GM23338 (cell line): Measurements from ENCODE around the gene SRCAP.

Source experiments
- CREB1 ChIP-seq: fragments of 250-450 bp; sonication (Bioruptor Pico); IDR thresholded peaks from 2 replicates; pipeline ENCODE4 v1.5.0; 2020; ENCODE audit warnings: low read depth, mild to moderate bottlenecking, moderate library complexity
- ETS1 ChIP-seq: IDR thresholded peaks from 2 replicates; pipeline ENCODE4 v1.6.1; 2016; ENCODE audit warnings: antibody characterized with exemption
- EZH2phosphoT487 ChIP-seq: fragments of 200-600 bp; sonication (generic); IDR thresholded peaks from one replicate; pipeline ENCODE4 v1.8.1; 2018; ENCODE audit warnings: antibody characterized with exemption; ENCODE audit not compliant: unreplicated experiment
- NANOG ChIP-seq: IDR thresholded peaks from 2 replicates; pipeline ENCODE4 v1.6.1; 2016; ENCODE audit warnings: antibody characterized with exemption, borderline replicate concordance
- POLR2AphosphoS5 ChIP-seq: IDR thresholded peaks from 2 replicates; pipeline ENCODE4 v1.6.1; 2016; ENCODE audit warnings: antibody characterized with exemption, low read depth
- REST ChIP-seq: IDR thresholded peaks from one replicate; pipeline ENCODE4 v1.6.1; 2018; ENCODE audit warnings: antibody characterized with exemption; ENCODE audit not compliant: unreplicated experiment
- STAT1 ChIP-seq: IDR thresholded peaks from one replicate; pipeline ENCODE4 v1.6.1; 2016; ENCODE audit warnings: antibody characterized with exemption; ENCODE audit not compliant: unreplicated experiment
- TF ChIP-seq, protein P1 (sequence below), 2 experiments: fragments of 200-600 bp in 1 of 2; sonication (generic) in 1 of 2; conservative IDR thresholded peaks; 2 replicates each; pipeline versions ENCODE4 v1.5.1 to v1.6.1; 2016 to 2017; ENCODE audit warnings: antibody characterized with exemption in 2 of 2, low read depth in 2 of 2, mild to moderate bottlenecking in 2 of 2, moderate library complexity in 1 of 2

- no peak for TF ChIP-seq POLR2AphosphoS5
- TF ChIP-seq EZH2phosphoT487: no peak
- TF ChIP-seq STAT1: no peak
- TF ChIP-seq, protein P1, sequence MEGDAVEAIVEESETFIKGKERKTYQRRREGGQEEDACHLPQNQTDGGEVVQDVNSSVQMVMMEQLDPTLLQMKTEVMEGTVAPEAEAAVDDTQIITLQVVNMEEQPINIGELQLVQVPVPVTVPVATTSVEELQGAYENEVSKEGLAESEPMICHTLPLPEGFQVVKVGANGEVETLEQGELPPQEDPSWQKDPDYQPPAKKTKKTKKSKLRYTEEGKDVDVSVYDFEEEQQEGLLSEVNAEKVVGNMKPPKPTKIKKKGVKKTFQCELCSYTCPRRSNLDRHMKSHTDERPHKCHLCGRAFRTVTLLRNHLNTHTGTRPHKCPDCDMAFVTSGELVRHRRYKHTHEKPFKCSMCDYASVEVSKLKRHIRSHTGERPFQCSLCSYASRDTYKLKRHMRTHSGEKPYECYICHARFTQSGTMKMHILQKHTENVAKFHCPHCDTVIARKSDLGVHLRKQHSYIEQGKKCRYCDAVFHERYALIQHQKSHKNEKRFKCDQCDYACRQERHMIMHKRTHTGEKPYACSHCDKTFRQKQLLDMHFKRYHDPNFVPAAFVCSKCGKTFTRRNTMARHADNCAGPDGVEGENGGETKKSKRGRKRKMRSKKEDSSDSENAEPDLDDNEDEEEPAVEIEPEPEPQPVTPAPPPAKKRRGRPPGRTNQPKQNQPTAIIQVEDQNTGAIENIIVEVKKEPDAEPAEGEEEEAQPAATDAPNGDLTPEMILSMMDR (conservative IDR thresholded peaks at IDR 0.05; ENCODE audit: low read depth in 2 of 2): no peak
- no peak for TF ChIP-seq ETS1
- TF ChIP-seq CREB1: no peak
- no peak for TF ChIP-seq REST
- no peak for TF ChIP-seq NANOG
Observed at GRCh38 chr16:30731411-30731810, 32.4 kb downstream of the SRCAP start.
